ENCODE results near the gene SEC14L2. TPM values are rescaled to one million over a fixed set of nuclear protein-coding genes. Genes with fewer than 3 reads are reported as not detected.

SEC14L2 gene
- total and polyA plus RNA-seq, 2 donors (not counting 1 experiment from before 2014, with no cell fraction given) = 0.24 to 0.67 TPM

DNA sequence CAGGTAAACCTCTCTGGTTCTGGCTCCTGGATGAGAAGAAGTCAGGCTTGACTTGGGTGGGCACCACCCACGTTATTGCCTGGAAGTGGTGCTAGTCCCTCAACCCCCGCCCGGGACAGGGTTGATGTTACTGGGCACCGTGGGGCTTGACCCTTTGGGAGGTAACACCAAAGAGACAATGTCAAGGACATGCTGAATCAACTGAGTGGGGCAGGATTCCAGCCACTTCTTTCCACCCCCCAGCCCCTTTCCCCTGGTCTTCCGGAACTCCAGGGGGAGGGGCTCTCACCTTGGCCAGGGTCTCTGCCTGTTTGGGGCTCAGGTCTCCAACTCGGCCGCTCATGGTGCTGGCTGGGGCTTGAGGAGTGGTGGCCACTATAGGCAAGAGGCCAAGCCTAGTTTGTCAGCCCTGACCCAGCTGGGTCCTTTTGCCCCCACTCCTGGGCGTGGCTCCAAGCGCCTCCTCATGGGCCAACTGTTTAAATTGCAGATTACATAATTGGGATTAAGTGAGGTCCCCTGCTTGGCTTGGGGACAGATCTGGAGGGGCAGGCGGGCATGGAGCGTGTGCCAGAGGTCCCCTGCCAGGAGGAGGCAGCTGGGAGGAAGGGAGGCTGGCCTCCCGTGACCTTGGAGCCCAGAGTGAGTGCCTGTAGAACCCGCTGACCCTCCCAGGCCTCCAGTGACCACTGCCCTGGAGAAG is 74.9 kb downstream of the SEC14L2 start, which contains the start of gene SEC14L3:
SEC14L3 (minus strand) TSS at position 402 of the 703 bp plus-strand sequence; CDS start at position 343, 59 bp downstream.
- ChIA-PET CTCF (interaction anchor here (1.1 kb wide), 1 partner anchor 12 kb away, joined by 3 read pairs; no protein-coding TSS in a partner anchor), POLR2A (no interaction called here)
- Histone ChIP-seq H3K27ac (ENCODE audit: low read length in 2 of 2) (no peak within 1 kb of the TSS), H3K27me3 (replicated peaks in 1 of 4; ENCODE audit: control extremely low read depth in 1 of 4, control insufficient read depth in 3 of 4, insufficient read depth in 4 of 4, low read length in 3 of 4) (peaks cover 0 to 26% (median 8%) of the 10 kb centered on the region in 4 experiments), H3K9me3 (ENCODE audit: control extremely low read depth in 1 of 3, control insufficient read depth in 2 of 3, insufficient read depth in 1 of 3, low read length in 2 of 3) (no peaks in the 10 kb centered on the region), H3K4me1 (ENCODE audit: control insufficient read depth in 2 of 2, insufficient read depth in 2 of 2, low read length in 2 of 2) (no peaks in the 10 kb centered on the region), H3K9ac (ENCODE audit: low read length) (no peak within 1 kb of the TSS), H3K4me2 (replicated peaks; ENCODE audit: low read depth, low read length, poor library complexity, severe bottlenecking) (no peak within 1 kb of the TSS), H3K36me3 (replicated peaks in 1 of 2; ENCODE audit: control extremely low read depth in 1 of 2, control insufficient read depth in 1 of 2, extremely low read depth in 1 of 2, insufficient read depth in 2 of 2, low read length in 1 of 2) (no peaks in the 10 kb centered on the region), H3K79me2 (ENCODE audit: control insufficient read depth, insufficient read depth, low read length) (no peaks in the 10 kb centered on the region), H3K4me3 (ENCODE audit: control extremely low read depth in 1 of 5, extremely low read depth in 1 of 5, insufficient read depth in 1 of 5, low read depth in 2 of 5, low read length in 4 of 5) (no peak within 1 kb of the TSS), H2AFZ (ENCODE audit: insufficient read depth, low read depth, low read length, poor library complexity, severe bottlenecking) (no peak within 1 kb of the TSS), H4K20me1 (ENCODE audit: control insufficient read depth, insufficient read depth, low read length, poor library complexity, severe bottlenecking) (no peaks in the 10 kb centered on the region)
- WGBS (ENCODE audit: insufficient coverage) = 83% methylated on average over 12 of the region's 13 CpGs
- H3K27me3 Mint-ChIP-seq = peaks cover 46% of the 10 kb centered on the region
- no peaks in the 10 kb centered on the region for H3K9me3 Mint-ChIP-seq (ENCODE audit: insufficient read depth)
- H3K4me3 Mint-ChIP-seq = no peak within 1 kb of the TSS
- intact Hi-C loops (cut with micrococcal nuclease) = no loop called here
- no peak for TF ChIP-seq EZH2 (IDR thresholded peaks at IDR 0.05; ENCODE audit: borderline replicate concordance, insufficient read depth, low read depth, low read length, poor library complexity, severe bottlenecking)
- TF ChIP-seq, protein P1, sequence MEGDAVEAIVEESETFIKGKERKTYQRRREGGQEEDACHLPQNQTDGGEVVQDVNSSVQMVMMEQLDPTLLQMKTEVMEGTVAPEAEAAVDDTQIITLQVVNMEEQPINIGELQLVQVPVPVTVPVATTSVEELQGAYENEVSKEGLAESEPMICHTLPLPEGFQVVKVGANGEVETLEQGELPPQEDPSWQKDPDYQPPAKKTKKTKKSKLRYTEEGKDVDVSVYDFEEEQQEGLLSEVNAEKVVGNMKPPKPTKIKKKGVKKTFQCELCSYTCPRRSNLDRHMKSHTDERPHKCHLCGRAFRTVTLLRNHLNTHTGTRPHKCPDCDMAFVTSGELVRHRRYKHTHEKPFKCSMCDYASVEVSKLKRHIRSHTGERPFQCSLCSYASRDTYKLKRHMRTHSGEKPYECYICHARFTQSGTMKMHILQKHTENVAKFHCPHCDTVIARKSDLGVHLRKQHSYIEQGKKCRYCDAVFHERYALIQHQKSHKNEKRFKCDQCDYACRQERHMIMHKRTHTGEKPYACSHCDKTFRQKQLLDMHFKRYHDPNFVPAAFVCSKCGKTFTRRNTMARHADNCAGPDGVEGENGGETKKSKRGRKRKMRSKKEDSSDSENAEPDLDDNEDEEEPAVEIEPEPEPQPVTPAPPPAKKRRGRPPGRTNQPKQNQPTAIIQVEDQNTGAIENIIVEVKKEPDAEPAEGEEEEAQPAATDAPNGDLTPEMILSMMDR (IDR thresholded peaks at IDR 0.05) = no peak
- H3K27ac Mint-ChIP-seq = no peak within 1 kb of the TSS
- DNase-seq = no peak
- ATAC-seq (ENCODE audit: low read depth) = no peak
- H3K4me1 Mint-ChIP-seq = no peaks in the 10 kb centered on the region

DNA sequence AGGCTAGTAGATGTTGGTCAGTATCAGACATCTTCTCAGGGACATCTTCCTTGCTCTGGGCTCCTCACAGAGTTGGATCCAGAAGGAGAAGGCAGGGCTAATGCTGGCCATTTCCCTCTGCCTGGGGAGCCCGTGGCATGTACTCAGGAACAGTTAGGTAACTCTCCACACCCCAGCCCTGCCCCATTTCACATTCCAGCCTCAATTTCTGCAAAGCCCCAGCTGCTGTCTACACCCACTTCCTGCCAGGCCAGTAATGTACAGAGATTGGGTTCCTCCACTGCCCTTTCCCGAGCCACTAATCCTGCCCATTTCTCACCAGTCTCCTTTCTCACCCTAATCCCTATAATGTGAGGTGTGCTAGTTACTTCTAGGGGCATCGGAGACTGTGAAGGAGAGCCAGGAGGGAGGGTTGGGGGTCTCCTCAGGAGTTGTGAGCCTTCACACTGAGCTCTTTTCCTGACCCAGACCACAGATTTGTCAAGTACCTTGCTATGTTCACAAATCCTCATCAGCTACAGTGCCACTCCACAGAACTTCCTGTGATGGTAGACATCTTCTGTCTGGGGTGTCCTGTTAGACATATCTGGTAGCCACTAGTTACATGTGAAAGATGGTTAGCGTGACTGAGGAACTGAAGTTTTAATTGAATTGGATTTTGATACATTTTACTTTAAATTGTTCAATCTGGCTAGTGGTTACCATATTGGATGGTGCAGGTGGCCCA is 76.3 kb downstream of the SEC14L2 start:
- no peaks in the 10 kb centered on the region for H3K9me3 ChIP-seq (ENCODE audit: control extremely low read depth in 1 of 3, control insufficient read depth in 2 of 3, insufficient read depth in 1 of 3, low read length in 2 of 3)
- no peaks in the 10 kb centered on the region for H4K20me1 ChIP-seq (ENCODE audit: control insufficient read depth, insufficient read depth, low read length, poor library complexity, severe bottlenecking)
- POLR2A ChIA-PET = no interaction called here
- H3K9me3 Mint-ChIP-seq (ENCODE audit: insufficient read depth) = no peaks in the 10 kb centered on the region
- ATAC-seq (ENCODE audit: low read depth) (no peak), DNase-seq (no peak)
- H3K27me3 Mint-ChIP-seq = peaks cover 48% of the 10 kb centered on the region
- H3K4me2 ChIP-seq (replicated peaks; ENCODE audit: low read depth, low read length, poor library complexity, severe bottlenecking) = no peak overlapping the region
- peaks cover 0 to 26% (median 8%) of the 10 kb centered on the region in 4 experiments for H3K27me3 ChIP-seq (replicated peaks in 1 of 4; ENCODE audit: control extremely low read depth in 1 of 4, control insufficient read depth in 3 of 4, insufficient read depth in 4 of 4, low read length in 3 of 4)
- H3K9ac ChIP-seq (ENCODE audit: low read length) = no peak overlapping the region
- WGBS (ENCODE audit: insufficient coverage) = 51% methylated on average over 2 of the region's 4 CpGs
- no peak overlapping the region for H3K27ac Mint-ChIP-seq
- intact Hi-C loops (cut with micrococcal nuclease) = no loop called here
- H3K4me3 Mint-ChIP-seq = no peak overlapping the region
- H3K79me2 ChIP-seq (ENCODE audit: control insufficient read depth, insufficient read depth, low read length) = no peaks in the 10 kb centered on the region
- H3K4me3 ChIP-seq (ENCODE audit: control extremely low read depth in 1 of 5, extremely low read depth in 1 of 5, insufficient read depth in 1 of 5, low read depth in 2 of 5, low read length in 4 of 5) = no peak overlapping the region
- H2AFZ ChIP-seq (ENCODE audit: insufficient read depth, low read depth, low read length, poor library complexity, severe bottlenecking) = no peak overlapping the region
- CTCF ChIA-PET = interaction anchor here (0.6 kb wide), 2 partner anchors 362 to 818 kb away, joined by 4 read pairs; no protein-coding TSS in a partner anchor
- TF ChIP-seq EZH2 (IDR thresholded peaks at IDR 0.05; ENCODE audit: borderline replicate concordance, insufficient read depth, low read depth, low read length, poor library complexity, severe bottlenecking) = no peak
- TF ChIP-seq, protein P1 (IDR thresholded peaks at IDR 0.05) = no peak
- no peak overlapping the region for H3K27ac ChIP-seq (ENCODE audit: low read length in 2 of 2)
- H3K36me3 ChIP-seq (replicated peaks in 1 of 2; ENCODE audit: control extremely low read depth in 1 of 2, control insufficient read depth in 1 of 2, extremely low read depth in 1 of 2, insufficient read depth in 2 of 2, low read length in 1 of 2) = no peaks in the 10 kb centered on the region
- no peaks in the 10 kb centered on the region for H3K4me1 Mint-ChIP-seq
- H3K4me1 ChIP-seq (ENCODE audit: control insufficient read depth in 2 of 2, insufficient read depth in 2 of 2, low read length in 2 of 2) = no peaks in the 10 kb centered on the region
